Neural progenitor cell (in vitro differentiated cells): ENCODE data around the gene XRCC1.

Experiments used
- CTCF ChIP-seq: fragments of 200-600 bp; sonication (generic); IDR thresholded peaks from 2 replicates; pipeline ENCODE4 v1.5.1; 2017; ENCODE audit warnings: antibody characterized with exemption, mild to moderate bottlenecking
- EZH2 ChIP-seq: fragments of 200-600 bp; sonication (generic); IDR thresholded peaks from 2 replicates; pipeline ENCODE4 v1.6.1; 2017; ENCODE audit warnings: antibody characterized with exemption, mild to moderate bottlenecking, moderate library complexity

GRCh38 chr19:43584484-43584883 lies 9.2 kb upstream of the XRCC1 start:
- TF ChIP-seq CTCF (no peak), EZH2 (no peak)
